Keratinocyte (primary cell): ENCODE data around the gene ARHGAP12. TPM values are rescaled to one million over a fixed set of nuclear protein-coding genes. Genes with fewer than 3 reads are reported as not detected.

Source experiments
- DNase-seq: peaks from one replicate; pipeline ENCODE4 v3.0.0-alpha.2; 2011; ENCODE audit warnings: low read depth, missing footprints, low spot score
- FAIRE-seq: peaks from 2 replicates; lab custom pipeline; 2011; peaks lifted over from hg19 to GRCh38; lab: Jason Lieb, UNC
- H2AFZ ChIP-seq: 2 replicates; pipeline ENCODE4 v1.6.0; 2012; ENCODE audit warnings: low read length, control low read depth, inconsistent platforms; ENCODE audit not compliant: control insufficient read depth
- H3K27ac ChIP-seq: 2 replicates; pipeline ENCODE4 v1.5.1; 2011; ENCODE audit warnings: low read length; ENCODE audit not compliant: control insufficient read depth, insufficient read depth
- H3K27me3 ChIP-seq: 3 replicates; pipeline ENCODE4 v1.6.0; 2011; ENCODE audit warnings: low read length; ENCODE audit not compliant: control insufficient read depth, insufficient read depth; ENCODE audit errors: extremely low read depth
- H3K36me3 ChIP-seq, 2 experiments: 2 replicates in 1 of 2; 3 replicates in 1 of 2; pipeline ENCODE4 v1.5.1; 2011; ENCODE audit warnings: low read length in 2 of 2, mild to moderate bottlenecking in 1 of 2; ENCODE audit not compliant: control insufficient read depth in 2 of 2, insufficient read depth in 2 of 2; ENCODE audit errors: extremely low read depth in 1 of 2
- H3K4me1 ChIP-seq: 3 replicates; pipeline ENCODE4 v1.5.1; 2011; ENCODE audit warnings: low read length; ENCODE audit not compliant: control insufficient read depth, insufficient read depth; ENCODE audit errors: extremely low read depth
- H3K4me2 ChIP-seq: 3 replicates; pipeline ENCODE4 v1.6.0; 2011; ENCODE audit warnings: low read depth, low read length; ENCODE audit not compliant: control insufficient read depth, insufficient read depth; ENCODE audit errors: extremely low read depth
- H3K4me3 ChIP-seq, 3 experiments: fragments of 200-600 bp in 1 of 3; sonication (generic) in 1 of 3; 2 replicates in 2 of 3; 3 replicates in 1 of 3; pipeline ENCODE4 v1.5.1; 2011 to 2016; ENCODE audit warnings: low read length in 3 of 3, mild to moderate bottlenecking in 3 of 3, control low read depth in 2 of 3, inconsistent platforms in 1 of 3, low read depth in 1 of 3, mixed read lengths in 1 of 3, mixed run types in 1 of 3, moderate library complexity in 1 of 3; ENCODE audit not compliant: control insufficient read depth in 2 of 3, insufficient read depth in 2 of 3; ENCODE audit errors: extremely low read depth in 1 of 3
- H3K79me2 ChIP-seq: 2 replicates; pipeline ENCODE4 v1.6.0; 2012; ENCODE audit warnings: low read length; ENCODE audit not compliant: control insufficient read depth, insufficient read depth
- H3K9ac ChIP-seq: 3 replicates; pipeline ENCODE4 v1.6.0; 2011; ENCODE audit warnings: low read length; ENCODE audit not compliant: control insufficient read depth, insufficient read depth; ENCODE audit errors: extremely low read depth
- H3K9me1 ChIP-seq: 3 replicates; pipeline ENCODE4 v1.6.0; 2011; ENCODE audit warnings: low read length; ENCODE audit not compliant: control insufficient read depth, insufficient read depth; ENCODE audit errors: extremely low read depth
- H3K9me3 ChIP-seq: 2 replicates; pipeline ENCODE4 v1.5.1; 2012; ENCODE audit warnings: low read depth, low read length; ENCODE audit not compliant: control insufficient read depth
- H4K20me1 ChIP-seq: 3 replicates; pipeline ENCODE4 v1.6.0; 2011; ENCODE audit warnings: low read length; ENCODE audit not compliant: control insufficient read depth, insufficient read depth; ENCODE audit errors: extremely low read depth
- EZH2 ChIP-seq: IDR thresholded peaks from one replicate; pipeline ENCODE4 v1.6.1; 2012; ENCODE audit warnings: inconsistent platforms, mild to moderate bottlenecking, low read length, moderate library complexity
- dilution Hi-C: fragments of 300-500 bp; cut with MboI; formaldehyde crosslinking; loops from one replicate; pipeline ENCODE4 v1.7.0; 2020; ENCODE audit warnings: low sequenced_read_pairs; ENCODE audit not compliant: extremely low pct_ligation_motif_present
- polyA plus RNA-seq, 5 experiments: library from polyadenylated mRNA; depleted of rRNA in 3 of 5; stranded (reverse) in 3 of 5; stranded (forward) in 1 of 5; unstranded in 1 of 5; fragments of >200 nt; gene quantifications; 1 replicate in 1 of 5; 2 replicates in 3 of 5; 3 replicates in 1 of 5; pipeline versions ENCODE4 v1.2.1 to v1.2.3, GENCODE V29; 2011 to 2012; ENCODE audit warnings: missing spikeins in 2 of 5, low read depth in 1 of 5, low replicate concordance in 1 of 5
- TF ChIP-seq, protein P1 (sequence below), 3 experiments: IDR thresholded peaks in 1 of 3; conservative IDR thresholded peaks in 1 of 3; optimal IDR thresholded peaks in 1 of 3; 2 replicates in 2 of 3; 3 replicates in 1 of 3; pipeline versions ENCODE3 to v1.5.1; 2011; ENCODE audit warnings: low read length in 3 of 3, mild to moderate bottlenecking in 3 of 3, moderate library complexity in 2 of 3, control low read depth in 1 of 3, inconsistent platforms in 1 of 3; ENCODE audit not compliant: insufficient read depth in 2 of 3; ENCODE audit errors: extremely low read depth in 1 of 3

The ARHGAP12 gene
- polyA plus RNA-seq, 1 donor (not counting 4 experiments of a cell fraction or from before 2014, with no cell fraction given) = 26.6 TPM

- Histone ChIP-seq H3K27ac (peak overlapping the region; percentile 36), H3K79me2 (no peaks in the 10 kb centered on the region), H3K27me3 (no peaks in the 10 kb centered on the region), H3K9me1 (no peaks in the 10 kb centered on the region), H3K36me3 (peaks cover 0 to 9% of the 10 kb centered on the region in 2 experiments), H2AFZ (no peak overlapping the region), H3K4me3 (no peak overlapping the region), H3K9me3 (no peaks in the 10 kb centered on the region), H3K4me1 (no peaks in the 10 kb centered on the region), H3K9ac (peak overlapping the region; percentile 41), H4K20me1 (no peaks in the 10 kb centered on the region), H3K4me2 (no peak overlapping the region)
- DNase-seq (no peak), FAIRE-seq (peak; percentile 69)
- no peak for TF ChIP-seq EZH2
- TF ChIP-seq, protein P1, sequence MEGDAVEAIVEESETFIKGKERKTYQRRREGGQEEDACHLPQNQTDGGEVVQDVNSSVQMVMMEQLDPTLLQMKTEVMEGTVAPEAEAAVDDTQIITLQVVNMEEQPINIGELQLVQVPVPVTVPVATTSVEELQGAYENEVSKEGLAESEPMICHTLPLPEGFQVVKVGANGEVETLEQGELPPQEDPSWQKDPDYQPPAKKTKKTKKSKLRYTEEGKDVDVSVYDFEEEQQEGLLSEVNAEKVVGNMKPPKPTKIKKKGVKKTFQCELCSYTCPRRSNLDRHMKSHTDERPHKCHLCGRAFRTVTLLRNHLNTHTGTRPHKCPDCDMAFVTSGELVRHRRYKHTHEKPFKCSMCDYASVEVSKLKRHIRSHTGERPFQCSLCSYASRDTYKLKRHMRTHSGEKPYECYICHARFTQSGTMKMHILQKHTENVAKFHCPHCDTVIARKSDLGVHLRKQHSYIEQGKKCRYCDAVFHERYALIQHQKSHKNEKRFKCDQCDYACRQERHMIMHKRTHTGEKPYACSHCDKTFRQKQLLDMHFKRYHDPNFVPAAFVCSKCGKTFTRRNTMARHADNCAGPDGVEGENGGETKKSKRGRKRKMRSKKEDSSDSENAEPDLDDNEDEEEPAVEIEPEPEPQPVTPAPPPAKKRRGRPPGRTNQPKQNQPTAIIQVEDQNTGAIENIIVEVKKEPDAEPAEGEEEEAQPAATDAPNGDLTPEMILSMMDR (optimal IDR thresholded peaks at IDR 0.05 in 1 of 3, IDR thresholded peaks at IDR 0.05 in 1 of 3, conservative IDR thresholded peaks at IDR 0.05 in 1 of 3; ENCODE audit: extremely low read depth in 1 of 3, insufficient read depth in 2 of 3, low read length in 3 of 3) = peak in 1 of 3 experiments; percentile 36
- dilution Hi-C loops = no loop called here
These were observed 120.1 kb downstream of the ARHGAP12 start for GRCh38 chr10:31808258-31809218.

- H3K9ac ChIP-seq = no peak overlapping the region
- dilution Hi-C loops = no loop called here
- no peaks in the 10 kb centered on the region for H4K20me1 ChIP-seq
- no peak overlapping the region for H3K27ac ChIP-seq
- H3K36me3 ChIP-seq = peaks cover 0 to 8% of the 10 kb centered on the region in 2 experiments
- no peaks in the 10 kb centered on the region for H3K4me1 ChIP-seq
- H3K79me2 ChIP-seq = no peaks in the 10 kb centered on the region
- no peak for FAIRE-seq
- no peaks in the 10 kb centered on the region for H3K27me3 ChIP-seq
- DNase-seq = no peak
- no peaks in the 10 kb centered on the region for H3K9me1 ChIP-seq
- H3K4me2 ChIP-seq = no peak overlapping the region
- no peaks in the 10 kb centered on the region for H3K9me3 ChIP-seq
- H2AFZ ChIP-seq = no peak overlapping the region
- no peak overlapping the region for H3K4me3 ChIP-seq
- TF ChIP-seq EZH2 = no peak
- TF ChIP-seq, protein P1 (optimal IDR thresholded peaks at IDR 0.05 in 1 of 3, IDR thresholded peaks at IDR 0.05 in 1 of 3, conservative IDR thresholded peaks at IDR 0.05 in 1 of 3; ENCODE audit: extremely low read depth in 1 of 3, insufficient read depth in 2 of 3, low read length in 3 of 3) = no peak
These were observed 124.2 kb downstream of the ARHGAP12 start for GRCh38 chr10:31804352-31804810.
